ENCODE measurements around the gene PTPRU.
"Not testable (repeated sequence)": the region's sequence is repeated elsewhere in the genome, so short reads cannot be mapped to it uniquely, and the experiment has no call there.

Gene PTPRU

DNA sequence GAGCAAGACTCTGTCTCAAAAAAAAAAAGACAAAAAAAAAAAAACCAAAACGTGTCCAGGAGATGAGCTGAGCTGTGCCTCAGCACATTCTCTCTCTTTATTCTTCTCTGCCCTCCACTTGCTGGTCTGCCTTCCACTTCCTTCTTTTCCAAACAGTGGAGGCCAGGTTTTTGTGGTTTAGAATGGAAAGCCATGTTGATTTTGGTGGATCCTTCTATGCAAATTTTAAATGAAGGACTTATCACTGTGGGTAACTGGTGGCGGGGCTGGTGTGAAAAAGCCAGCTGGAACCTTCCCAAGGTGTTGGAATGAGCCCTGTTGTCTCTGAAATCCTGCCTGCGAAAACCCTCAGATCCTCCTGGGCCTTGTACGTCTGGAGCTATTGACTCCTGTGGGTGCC is 61.9 kb downstream of the PTPRU start:
- DNase-seq: no peak

GRCh38 chr1:29299446-29299845 is 63.1 kb downstream of the PTPRU start:
- no peak for DNase-seq

GRCh38 chr1:29301732-29302131 is 65.4 kb downstream of the PTPRU start:
- not testable (repeated sequence) for DNase-seq

GRCh38 chr1:29303201-29304024 is 67.1 kb downstream of the PTPRU start:
- no peak for DNase-seq

DNA sequence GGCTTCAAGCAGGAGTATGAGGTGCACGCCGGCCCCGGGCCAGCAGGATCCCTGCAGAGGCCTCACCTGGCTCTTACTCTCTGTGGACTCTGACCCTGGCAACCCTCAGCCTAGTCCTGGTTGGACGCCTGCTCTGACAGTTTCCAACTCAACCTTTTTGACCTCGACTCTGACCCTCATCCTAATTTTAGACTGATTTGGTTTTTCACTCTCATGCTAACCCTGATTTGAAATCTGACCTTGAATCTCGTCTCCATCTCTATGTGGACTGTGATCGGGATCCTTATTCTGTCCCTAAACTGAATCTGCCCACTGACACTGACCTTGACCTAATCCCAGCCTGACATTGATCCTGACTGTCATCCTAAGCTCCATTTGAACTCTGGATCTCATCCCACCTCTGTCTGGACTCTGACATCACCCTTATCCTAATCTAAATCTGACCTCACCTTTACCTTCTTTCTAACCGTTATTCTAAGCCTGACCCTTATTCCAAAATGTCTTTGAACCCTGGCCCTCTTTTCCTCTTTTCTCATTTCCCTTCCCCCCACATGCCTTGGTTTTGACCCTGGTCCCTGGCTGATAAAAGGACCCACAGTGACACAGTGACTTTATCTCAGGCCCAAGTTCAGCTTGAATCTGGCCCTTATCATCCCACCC is 67.8 kb downstream of the PTPRU start:
- DNase-seq: no peak

DNA sequence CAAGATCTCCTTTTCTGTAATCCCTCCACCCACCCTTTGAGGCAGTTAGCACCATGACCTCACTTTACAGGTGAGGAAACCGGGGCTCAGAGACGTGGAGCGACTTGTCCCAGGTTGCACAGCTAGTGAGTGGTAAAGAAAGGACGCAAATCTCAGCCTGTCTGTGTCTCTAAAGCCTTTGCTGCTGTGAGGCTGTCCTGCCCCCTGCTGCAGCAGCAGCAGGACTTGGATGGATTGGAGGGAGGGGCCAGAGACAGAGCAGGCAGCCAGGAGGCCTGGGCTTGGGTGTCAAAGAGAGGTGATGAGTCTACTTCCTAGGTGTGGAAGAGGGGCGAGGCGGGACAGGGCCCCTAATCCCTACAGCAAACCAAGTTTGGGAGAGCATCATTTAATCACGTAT is 69.6 kb downstream of the PTPRU start:
- DNase-seq: no peak

- DNase-seq: no peak
These were observed 70.3 kb downstream of the PTPRU start for GRCh38 chr1:29306471-29307140.

DNA sequence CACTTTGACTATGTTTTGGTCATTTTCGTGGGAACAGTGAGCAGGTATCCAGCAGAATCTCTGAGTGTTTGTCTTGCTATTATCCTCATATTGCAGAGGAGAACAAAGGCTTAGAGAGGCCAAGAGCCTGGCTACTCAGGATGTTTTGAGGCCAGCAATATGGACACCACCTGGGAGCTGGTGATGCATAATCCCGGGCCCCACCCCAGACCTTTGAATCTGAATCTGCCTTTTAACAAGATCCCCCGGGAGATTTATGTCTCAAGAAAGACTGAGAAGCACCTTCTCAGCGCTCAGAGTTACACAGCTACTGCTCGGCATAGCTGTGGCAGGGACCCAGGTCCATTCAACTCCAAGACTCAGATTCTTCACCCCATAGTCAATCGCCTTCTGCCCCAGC is 72.8 kb downstream of the PTPRU start:
- DNase-seq: no peak

DNA sequence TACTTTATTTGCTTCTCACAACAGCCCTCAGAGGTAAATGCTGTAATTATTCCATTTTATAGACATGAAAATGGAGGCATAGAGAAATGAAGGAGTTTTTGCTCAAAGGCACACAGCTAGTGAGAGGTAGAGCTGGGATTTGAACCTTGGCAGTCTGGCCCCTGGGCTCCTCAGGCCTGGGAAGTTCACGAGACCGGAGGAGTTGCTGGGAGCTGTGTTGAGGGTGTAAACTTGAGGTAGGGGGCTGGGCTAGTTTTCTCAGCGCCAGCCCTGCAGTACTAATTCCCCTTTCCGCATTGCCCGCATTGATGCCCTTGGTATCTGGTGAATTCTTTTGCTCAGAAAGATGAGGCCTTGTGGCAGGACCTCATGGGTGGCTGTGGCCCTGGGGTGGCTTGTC is 73.3 kb downstream of the PTPRU start:
- no peak for DNase-seq

- DNase-seq: no peak
These were observed 74.4 kb downstream of the PTPRU start for GRCh38 chr1:29310616-29311180.

GRCh38 chr1:29311352-29312030 is 75.2 kb downstream of the PTPRU start:
- no peak for DNase-seq

- DNase-seq: no peak
These were observed 76.4 kb downstream of the PTPRU start for GRCh38 chr1:29312469-29313461.

DNA sequence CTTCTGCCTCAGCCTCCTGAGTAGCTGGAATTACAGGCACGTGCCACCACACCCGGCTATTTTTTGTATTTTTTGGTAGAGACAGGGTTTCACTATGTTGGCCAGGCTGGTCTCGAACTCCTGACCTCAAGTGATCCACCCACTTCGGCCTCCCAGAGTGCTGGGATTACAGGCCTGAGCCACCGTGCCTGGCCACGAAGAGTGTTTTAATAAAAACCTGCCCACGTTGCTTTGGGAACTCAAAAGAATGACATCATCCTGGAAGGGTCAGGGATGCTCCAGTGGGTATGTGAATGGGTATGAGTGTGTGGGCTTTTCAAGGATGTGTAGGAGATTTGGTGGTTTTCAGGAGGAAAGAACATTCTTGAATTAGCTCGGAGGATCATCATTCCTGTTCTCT is 78.4 kb downstream of the PTPRU start:
- DNase-seq: not testable (repeated sequence)

GRCh38 chr1:29315262-29315661 is 78.9 kb downstream of the PTPRU start:
- no peak for DNase-seq

- no peak for DNase-seq
These were observed 79.6 kb downstream of the PTPRU start for GRCh38 chr1:29315876-29316275.

- no peak for DNase-seq
These were observed 81.0 kb downstream of the PTPRU start for GRCh38 chr1:29317063-29317915.

- no peak for DNase-seq
These were observed 81.7 kb downstream of the PTPRU start for GRCh38 chr1:29317916-29318530.

DNA sequence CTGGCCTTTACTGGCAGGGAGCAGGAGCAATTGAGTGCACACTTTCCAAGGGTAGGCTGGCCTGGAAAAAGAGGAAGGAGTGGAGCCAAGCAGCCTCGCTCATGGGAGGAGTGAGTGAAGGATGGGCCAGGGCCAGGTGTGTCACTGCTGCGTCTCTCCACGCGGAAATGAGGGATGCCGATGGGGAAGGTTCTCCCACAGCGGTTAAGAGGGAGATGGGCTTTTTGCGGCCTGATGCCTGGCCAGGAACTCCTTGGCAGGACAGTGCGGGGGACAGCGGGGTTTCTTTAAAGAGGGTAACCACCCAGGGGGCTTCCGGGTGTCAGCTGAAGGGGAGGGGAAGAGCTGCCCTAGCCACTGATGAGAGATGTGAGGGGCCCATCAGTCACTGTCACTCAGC is 82.4 kb downstream of the PTPRU start:
- DNase-seq: no peak

- DNase-seq: no peak
These were observed 83.2 kb downstream of the PTPRU start for GRCh38 chr1:29319300-29320110.
